Measurements from ENCODE around the gene ETV1.

Gene ETV1

DNA sequence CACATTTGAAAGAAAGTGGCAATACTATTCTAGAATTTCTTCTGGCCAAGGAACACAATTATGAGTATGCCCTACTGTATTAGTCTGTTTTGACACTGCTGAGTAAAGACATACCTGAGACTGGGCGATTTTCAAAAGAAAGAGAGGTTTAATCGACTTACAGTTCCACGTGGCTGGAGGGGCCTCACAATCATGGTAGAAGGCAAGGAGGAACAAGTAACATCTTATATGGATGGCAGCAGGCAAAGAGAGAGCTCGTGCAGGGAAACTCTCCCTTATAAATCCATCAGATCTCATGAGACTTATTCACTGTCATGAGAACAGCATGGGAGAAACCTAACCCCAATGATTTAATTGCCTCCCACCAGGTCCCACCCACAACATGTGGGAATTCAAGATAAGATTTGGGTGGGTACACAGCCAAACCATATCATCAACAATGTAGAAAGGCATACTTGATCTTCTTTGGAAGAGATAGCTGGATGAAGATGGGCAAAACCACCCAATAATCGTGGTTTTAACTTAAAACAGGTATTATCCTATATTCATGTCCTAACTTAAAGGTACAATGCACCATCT is 113.9 kb downstream of the ETV1 start:
- no peak for DNase-seq

DNA sequence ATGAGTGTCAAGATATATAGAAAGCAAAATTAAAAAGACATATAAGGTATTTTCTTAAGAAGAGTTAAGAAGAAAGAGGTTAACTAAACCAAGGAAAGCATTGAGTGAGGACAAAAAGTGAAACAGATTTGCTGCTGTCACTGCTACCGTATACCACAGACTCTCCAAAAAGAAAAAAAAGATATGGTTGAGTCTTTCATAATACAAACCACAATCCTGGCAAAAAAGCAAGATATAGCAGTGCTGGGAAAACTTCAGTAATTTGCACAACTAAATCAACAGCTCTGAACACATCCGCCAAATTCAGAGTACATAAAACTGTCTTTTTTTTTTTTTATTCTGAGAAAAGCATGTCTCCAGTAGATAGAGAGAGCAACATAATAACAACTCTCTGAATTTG is 114.7 kb downstream of the ETV1 start:
- DNase-seq: no peak

DNA sequence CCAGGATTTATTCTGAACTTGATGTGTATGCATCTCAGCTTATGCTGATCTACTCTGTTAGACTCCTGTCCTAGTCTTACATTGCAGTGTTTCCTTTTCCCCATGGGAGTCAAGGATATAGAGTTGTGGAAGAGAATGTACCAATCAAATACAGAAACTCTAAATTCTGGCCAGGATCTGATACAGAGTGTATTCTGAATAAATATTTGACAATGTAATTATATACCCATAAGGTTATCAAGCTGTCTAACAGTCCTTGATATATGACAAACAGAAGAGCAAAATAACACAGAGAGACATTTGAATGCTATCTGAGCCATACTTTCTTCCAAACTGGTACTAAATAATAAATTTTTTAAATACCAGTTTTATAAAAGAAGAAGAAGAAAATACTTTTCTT is 116.8 kb downstream of the ETV1 start:
- DNase-seq: no peak

DNA sequence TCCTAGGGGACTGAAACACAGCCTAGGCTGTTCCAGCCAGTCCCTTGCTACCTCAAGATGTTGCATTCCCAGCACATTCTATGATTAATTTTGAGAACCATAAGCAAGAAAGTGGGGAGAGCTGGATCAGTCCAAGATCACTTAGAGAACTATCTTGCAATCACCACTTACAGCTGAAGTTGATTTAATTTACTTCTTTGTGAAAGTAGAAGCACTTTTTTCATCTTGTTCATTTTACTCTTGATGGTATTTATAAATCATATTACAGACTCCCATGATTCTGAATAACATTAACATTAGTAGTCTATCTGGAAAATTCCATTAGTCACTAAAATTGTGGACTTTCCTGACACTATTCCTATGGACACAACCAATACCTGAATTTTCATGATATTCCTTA is 118.5 kb downstream of the ETV1 start:
- no peak for DNase-seq

DNA sequence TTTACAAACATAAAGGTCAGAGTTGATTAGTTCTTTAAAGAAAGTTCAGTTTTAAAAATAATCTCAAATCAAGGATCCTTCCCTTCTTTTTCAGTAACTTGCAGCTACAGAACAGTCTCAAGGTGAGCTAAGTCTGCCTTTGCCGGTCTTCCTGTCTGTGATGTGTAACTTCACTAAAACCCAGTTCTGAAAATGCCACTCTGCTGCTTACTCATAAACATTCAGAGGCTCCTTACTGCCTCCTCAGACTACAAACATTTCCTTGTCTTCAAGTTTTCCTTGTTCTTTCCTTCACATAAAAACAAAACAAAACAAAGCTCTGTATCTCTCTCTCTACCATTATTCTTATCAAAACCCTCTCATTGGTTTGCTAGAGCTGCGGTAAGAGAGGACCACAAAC is 128.7 kb downstream of the ETV1 start:
- DNase-seq: no peak

DNA sequence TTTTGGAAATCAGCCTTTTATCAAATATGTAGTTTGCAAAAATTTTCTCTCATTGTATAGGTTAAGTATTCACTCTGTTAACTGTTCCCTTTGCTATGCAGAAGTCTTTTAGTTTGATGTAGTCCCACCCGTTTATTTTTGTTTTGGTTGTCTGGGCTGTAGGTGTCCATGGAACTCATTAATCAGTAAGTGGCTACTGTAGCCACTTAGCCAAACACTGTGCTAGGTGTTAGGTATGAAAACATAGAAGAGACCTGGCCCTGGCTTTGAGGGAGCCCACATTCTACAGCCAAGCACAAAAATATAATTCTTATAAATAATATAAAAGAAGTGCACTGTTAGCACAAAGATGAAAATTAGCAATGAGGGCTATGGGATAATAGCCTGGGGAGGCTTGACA is 133.5 kb downstream of the ETV1 start:
- no peak for DNase-seq

DNA sequence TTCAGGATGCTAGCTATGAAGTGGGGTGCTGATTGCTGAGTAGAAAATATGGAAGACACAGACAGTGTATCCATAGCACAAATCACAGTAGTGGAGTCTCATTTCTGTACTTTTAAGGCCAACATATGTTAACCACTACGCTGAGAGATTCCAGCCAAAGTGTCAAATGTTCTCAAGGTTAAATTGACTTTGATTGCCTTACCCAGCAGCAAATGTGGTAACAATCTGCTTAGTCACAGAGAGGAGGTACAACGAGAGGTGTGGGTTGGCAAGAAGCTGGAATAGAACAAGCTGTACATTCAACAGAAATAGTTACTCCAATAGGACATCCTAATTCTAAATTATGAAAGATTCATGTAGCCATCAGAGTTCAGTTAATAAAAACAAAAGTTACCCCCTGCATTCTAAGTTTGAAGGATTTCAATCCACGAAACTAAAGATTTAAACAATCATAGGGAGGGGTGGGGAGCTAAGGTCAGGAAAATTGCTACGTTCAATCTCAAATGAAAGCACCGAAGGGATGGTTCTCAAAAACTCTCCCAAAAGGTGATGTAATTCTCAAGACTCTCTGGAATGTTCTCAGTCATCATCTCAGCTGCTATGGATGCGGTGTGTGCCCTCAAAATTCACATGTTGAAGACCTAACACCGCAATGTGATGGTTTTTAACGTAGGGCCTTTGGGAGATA is 137.0 kb downstream of the ETV1 start:
- DNase-seq: no peak

DNA sequence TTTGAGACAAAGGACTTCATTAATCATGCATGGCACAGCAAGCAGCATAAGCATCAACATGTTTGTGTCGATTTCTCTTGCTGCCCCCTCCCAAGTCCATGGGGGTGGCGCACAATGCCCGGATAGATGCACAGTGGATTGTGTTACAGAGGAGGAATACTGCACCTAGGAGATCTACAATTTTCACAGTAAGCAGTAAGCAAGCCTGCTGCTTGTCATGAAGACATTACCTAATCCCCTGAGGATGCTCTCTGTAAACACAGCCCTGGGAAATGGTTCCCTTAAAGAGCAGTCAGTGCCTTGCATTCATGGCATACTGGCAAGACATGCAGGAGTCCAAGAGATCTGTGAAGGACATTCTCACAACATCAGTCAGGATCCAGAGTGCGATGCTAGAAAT is 137.7 kb downstream of the ETV1 start:
- no peak for DNase-seq

DNA sequence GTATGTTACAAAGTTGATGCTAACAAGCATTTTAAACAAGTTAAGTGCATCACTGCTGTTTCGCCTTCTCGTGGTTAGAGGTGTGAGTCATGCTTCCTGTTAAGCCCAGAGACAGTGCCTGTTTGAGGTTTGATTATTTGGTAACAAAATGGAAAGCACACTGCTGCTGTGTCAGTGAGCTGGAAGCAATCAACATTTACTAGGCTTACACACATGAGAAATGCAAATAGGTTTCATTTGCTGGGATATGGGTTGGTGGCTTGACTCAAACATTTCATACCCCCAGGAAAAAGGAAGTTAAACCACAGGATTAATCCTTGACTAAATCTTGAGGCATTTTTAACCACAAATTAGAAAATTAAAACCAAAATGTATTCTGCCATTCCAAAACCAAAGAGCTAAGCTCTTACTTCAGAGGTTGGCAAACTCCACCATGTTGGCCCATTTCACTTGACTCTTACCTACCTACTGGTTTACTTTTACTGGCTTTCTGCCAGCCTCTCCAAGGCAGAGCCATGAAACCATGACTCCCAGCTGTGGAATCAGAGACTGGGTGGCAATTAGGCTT is 139.2 kb downstream of the ETV1 start:
- DNase-seq: peak; percentile 30

DNA sequence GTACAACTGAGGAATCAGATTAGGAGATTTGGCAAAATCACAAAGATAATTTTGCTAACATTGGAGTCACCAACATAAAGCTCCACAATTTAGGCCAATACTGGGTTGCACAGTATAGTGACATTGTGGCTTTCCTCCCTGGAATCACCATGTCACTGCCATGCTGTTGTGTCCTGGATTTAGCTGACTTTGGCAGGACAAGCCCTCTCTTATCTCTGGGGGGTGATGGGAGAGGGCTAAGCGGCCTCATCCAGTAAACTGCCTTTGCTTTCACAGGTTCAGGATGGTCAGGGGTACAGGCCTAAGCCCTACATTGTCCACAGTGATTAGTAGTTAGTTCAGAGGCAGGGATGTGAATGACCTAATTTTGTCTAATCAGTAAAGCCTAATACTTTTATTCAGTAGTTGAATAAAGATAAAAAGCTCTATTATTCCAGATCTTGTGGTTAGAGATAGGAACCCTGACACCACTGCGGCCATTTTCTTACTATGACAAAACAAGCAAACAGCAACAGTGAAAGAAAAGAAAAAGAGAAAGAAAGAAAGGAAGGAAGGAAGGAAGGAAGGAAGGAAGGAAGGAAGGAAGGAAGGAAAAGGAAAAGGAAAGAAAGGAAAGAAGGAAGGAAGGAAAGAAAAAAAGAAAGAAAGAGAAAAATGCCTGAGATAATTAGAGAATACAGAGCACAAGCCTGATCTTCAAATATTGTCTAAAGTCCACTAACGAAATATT is 140.1 kb downstream of the ETV1 start:
- no peak for DNase-seq

DNA sequence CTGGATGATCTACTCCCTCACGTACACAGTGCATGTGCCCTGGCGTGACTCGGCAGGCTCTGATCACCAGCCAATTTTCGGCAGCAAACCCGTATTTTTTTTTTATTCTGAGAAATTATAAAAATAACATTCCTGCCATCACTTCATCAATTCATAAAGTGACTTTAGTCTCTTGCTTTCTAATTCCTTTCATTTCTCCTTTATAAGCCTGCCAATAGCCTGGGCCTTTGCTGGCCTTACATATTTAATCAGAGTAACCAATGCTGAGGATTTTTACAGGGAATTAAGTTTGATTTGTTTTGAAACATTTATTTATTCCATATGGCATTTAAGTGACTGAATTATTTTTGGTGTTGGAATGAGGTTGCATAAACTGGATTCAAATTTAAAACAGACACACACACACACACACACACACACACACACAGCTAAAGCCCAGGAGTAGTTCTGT is 140.8 kb downstream of the ETV1 start:
- no peak for DNase-seq

DNA sequence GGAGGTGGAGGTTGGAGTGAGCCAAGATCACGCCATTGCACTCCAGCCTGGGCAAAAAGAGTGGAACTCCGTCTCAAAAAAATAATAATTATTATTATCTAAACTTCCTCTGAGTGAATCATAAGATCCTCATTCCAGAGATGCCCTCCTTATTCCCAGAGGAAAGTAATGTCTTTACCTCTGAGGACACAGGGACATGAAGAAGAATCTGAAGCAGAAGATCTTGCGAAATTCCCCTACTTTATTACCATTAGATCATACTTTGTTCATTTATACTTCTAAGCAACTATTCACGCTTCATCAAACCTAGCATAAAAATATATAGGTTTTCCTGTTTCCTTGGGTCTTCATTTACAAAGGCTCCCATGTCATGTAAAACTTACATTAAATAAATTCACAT is 143.1 kb downstream of the ETV1 start:
- DNase-seq: no peak

DNA sequence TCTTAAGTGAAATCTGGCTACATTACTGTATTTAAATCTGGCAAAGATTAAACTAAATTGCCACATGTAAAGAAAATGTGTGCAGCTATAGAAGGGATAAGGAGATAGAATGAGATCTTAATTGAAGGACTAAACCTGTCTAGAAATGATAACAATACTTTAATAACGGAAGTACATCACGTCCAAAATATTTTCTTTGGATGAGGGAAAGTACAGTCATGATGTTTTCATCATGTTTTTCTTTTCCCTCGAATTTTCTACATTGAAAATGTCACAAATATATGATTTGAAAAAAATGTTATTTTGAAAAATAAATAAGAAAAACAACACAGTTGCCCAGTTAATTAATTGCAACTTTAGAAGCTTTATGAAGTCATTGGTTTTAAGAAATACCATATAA is 143.9 kb downstream of the ETV1 start:
- DNase-seq: no peak

DNA sequence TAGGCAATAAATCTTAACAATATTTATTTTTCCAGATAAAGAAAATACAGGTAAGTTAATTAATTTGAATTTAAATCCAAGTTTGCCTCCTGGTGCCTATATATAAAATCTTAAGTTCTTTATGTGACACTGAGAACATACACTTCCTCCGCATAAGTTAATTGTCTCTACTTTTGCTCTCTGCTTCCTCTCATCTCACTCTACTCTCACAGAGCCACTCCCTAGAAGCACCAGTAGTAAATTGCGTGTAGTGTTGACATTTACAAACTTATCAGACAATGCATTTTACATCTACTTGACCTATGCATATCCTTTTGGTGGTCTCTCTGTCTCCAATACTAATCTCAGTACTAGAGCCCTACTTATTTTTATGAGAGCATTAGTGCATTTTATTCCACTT is 144.5 kb downstream of the ETV1 start:
- no peak for DNase-seq

DNA sequence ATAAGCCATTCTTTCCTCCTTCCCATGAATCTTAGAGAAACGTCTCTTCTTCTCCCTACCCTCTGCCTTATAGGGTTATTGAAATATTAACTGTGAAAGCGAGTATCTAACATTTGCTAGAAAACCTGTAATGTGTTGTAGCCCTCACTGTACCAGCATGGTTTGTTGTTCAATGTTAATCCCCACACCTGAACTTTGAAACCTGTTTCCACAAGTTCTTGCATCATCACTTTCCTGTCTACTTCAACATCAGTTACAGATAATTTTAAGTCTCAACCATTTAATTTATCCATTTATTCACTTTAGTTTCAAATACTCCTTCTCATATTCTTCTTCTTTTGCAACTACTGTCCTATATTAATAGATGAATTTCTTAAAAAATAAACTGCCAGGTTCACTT is 148.2 kb downstream of the ETV1 start:
- DNase-seq: no peak

Measured in femur (tissue), 1 donor.